Measurements from ENCODE around the gene HBZ. TPM values are rescaled to one million over a fixed set of nuclear protein-coding genes. Genes with fewer than 3 reads are reported as not detected.
"Not testable (repeated sequence)": the region's sequence is repeated elsewhere in the genome, so short reads cannot be mapped to it uniquely, and the experiment has no call there.

Gene HBZ
- total and polyA plus RNA-seq, 7 experiments from 2014 or later, result not detected

- Histone ChIP-seq H3K9me3 (ENCODE audit: control insufficient read depth in 2 of 3, low read length in 3 of 3) (no peaks in the 10 kb centered on the region), H3K27me3 (ENCODE audit: control insufficient read depth in 2 of 2, insufficient read depth in 2 of 2, low read length in 2 of 2) (peaks cover 0 to 20% of the 10 kb centered on the region in 2 donors), H3K36me3 (ENCODE audit: control insufficient read depth in 2 of 3, insufficient read depth in 3 of 3, low read length in 3 of 3) (no peaks in the 10 kb centered on the region), H3K27ac (ENCODE audit: low read depth, low read length) (no peak overlapping the region), H3K4me1 (ENCODE audit: control insufficient read depth in 2 of 2, insufficient read depth in 2 of 2, low read length in 2 of 2) (peaks cover 4 to 8% of the 10 kb centered on the region in 2 donors), H3K4me3 (ENCODE audit: low read length) (no peak overlapping the region)
- H3K36me3 Mint-ChIP-seq, result peaks cover 0 to 4% (median 0%) of the 10 kb centered on the region in 5 donors
- CTCF ChIA-PET, result no interaction called here
- intact Hi-C loops (cut with micrococcal nuclease), result no loop called here
- H3K27me3 Mint-ChIP-seq, result peaks cover 34 to 67% (median 39%) of the 10 kb centered on the region in 5 donors
- peak overlapping the region in 7 of 10 donors; percentile 1 to 77 (median 29) for H3K4me3 Mint-ChIP-seq
- DNase-seq (no peak), ATAC-seq (no peak)
- POLR2A ChIA-PET, result no interaction called here
- peaks cover 4 to 17% (median 9%) of the 10 kb centered on the region in 7 donors for H3K4me1 Mint-ChIP-seq
- H3K27ac Mint-ChIP-seq, result peak overlapping the region in 1 of 9 donors; percentile 15
- peaks cover 0 to 2% (median 0%) of the 10 kb centered on the region in 11 donors for H3K9me3 Mint-ChIP-seq
Observed at GRCh38 chr16:167122-167690, 14.8 kb downstream of the HBZ start.

- ATAC-seq, result no peak
- Mint-ChIP-seq H3K27ac (no peak overlapping the region), H3K9me3 (peaks cover 0 to 2% (median 0%) of the 10 kb centered on the region in 11 donors), H3K4me1 (peaks cover 4 to 17% (median 10%) of the 10 kb centered on the region in 7 donors), H3K27me3 (peaks cover 31 to 63% (median 39%) of the 10 kb centered on the region in 5 donors), H3K4me3 (no peak overlapping the region), H3K36me3 (peaks cover 0 to 4% (median 0%) of the 10 kb centered on the region in 5 donors)
- no peak for DNase-seq
- Histone ChIP-seq H3K4me3 (ENCODE audit: low read length) (no peak overlapping the region), H3K9me3 (ENCODE audit: control insufficient read depth in 2 of 3, low read length in 3 of 3) (no peaks in the 10 kb centered on the region), H3K4me1 (ENCODE audit: control insufficient read depth in 2 of 2, insufficient read depth in 2 of 2, low read length in 2 of 2) (peaks cover 4 to 8% of the 10 kb centered on the region in 2 donors), H3K27me3 (ENCODE audit: control insufficient read depth in 2 of 2, insufficient read depth in 2 of 2, low read length in 2 of 2) (peaks cover 0 to 20% of the 10 kb centered on the region in 2 donors), H3K36me3 (ENCODE audit: control insufficient read depth in 2 of 3, insufficient read depth in 3 of 3, low read length in 3 of 3) (no peaks in the 10 kb centered on the region), H3K27ac (ENCODE audit: low read depth, low read length) (no peak overlapping the region)
- intact Hi-C loops (cut with micrococcal nuclease), result no loop called here
- CTCF ChIA-PET, result no interaction called here
- POLR2A ChIA-PET, result interaction anchor here (0.7 kb wide), 1 partner anchor 1846 kb away, joined by 4 read pairs; no protein-coding TSS in a partner anchor
Observed at GRCh38 chr16:168424-168823, 16.0 kb downstream of the HBZ start.

- no peaks in the 10 kb centered on the region for H3K9me3 ChIP-seq (ENCODE audit: control insufficient read depth in 2 of 3, low read length in 3 of 3)
Observed at GRCh38 chr16:169014-169413, 16.6 kb downstream of the HBZ start.

GRCh38 chr16:170088-170507 lies 17.7 kb downstream of the HBZ start:
- H3K9me3 Mint-ChIP-seq; intact Hi-C loops (cut with micrococcal nuclease); H3K9me3 ChIP-seq (ENCODE audit: control insufficient read depth in 2 of 3, low read length in 3 of 3); H3K4me3 Mint-ChIP-seq; CTCF ChIA-PET; H3K4me3 ChIP-seq (ENCODE audit: low read length); POLR2A ChIA-PET; H3K4me1 ChIP-seq (ENCODE audit: control insufficient read depth in 2 of 2, insufficient read depth in 2 of 2, low read length in 2 of 2); H3K27ac Mint-ChIP-seq; H3K27ac ChIP-seq (ENCODE audit: low read depth, low read length); H3K36me3 Mint-ChIP-seq; H3K36me3 ChIP-seq (ENCODE audit: control insufficient read depth in 2 of 3, insufficient read depth in 3 of 3, low read length in 3 of 3); ATAC-seq; DNase-seq: not testable (repeated sequence)
- H3K27me3 ChIP-seq (ENCODE audit: control insufficient read depth in 2 of 2, insufficient read depth in 2 of 2, low read length in 2 of 2), result peaks cover 0 to 20% of the 10 kb centered on the region in 2 donors
- H3K27me3 Mint-ChIP-seq, result peaks cover 40 to 73% (median 47%) of the 10 kb centered on the region in 5 donors
- peaks cover 4 to 24% (median 17%) of the 10 kb centered on the region in 7 donors for H3K4me1 Mint-ChIP-seq

More at GRCh38 chr16:169014-169413, 16.6 kb downstream of the HBZ start:
- Histone ChIP-seq H3K36me3 (ENCODE audit: control insufficient read depth in 2 of 3, insufficient read depth in 3 of 3, low read length in 3 of 3) (no peaks in the 10 kb centered on the region), H3K4me3 (ENCODE audit: low read length) (no peak overlapping the region), H3K4me1 (ENCODE audit: control insufficient read depth in 2 of 2, insufficient read depth in 2 of 2, low read length in 2 of 2) (peaks cover 4 to 8% of the 10 kb centered on the region in 2 donors), H3K27me3 (ENCODE audit: control insufficient read depth in 2 of 2, insufficient read depth in 2 of 2, low read length in 2 of 2) (peaks cover 0 to 20% of the 10 kb centered on the region in 2 donors), H3K27ac (ENCODE audit: low read depth, low read length) (no peak overlapping the region)
- intact Hi-C loops (cut with micrococcal nuclease), result no loop called here
- Mint-ChIP-seq H3K27ac (peak overlapping the region in 1 of 9 donors; percentile 70), H3K36me3 (peaks cover 0 to 4% (median 0%) of the 10 kb centered on the region in 5 donors), H3K27me3 (peaks cover 31 to 66% (median 39%) of the 10 kb centered on the region in 5 donors), H3K4me3 (no peak overlapping the region), H3K9me3 (peaks cover 0 to 2% (median 0%) of the 10 kb centered on the region in 11 donors), H3K4me1 (peaks cover 4 to 17% (median 11%) of the 10 kb centered on the region in 7 donors)
- ATAC-seq, result no peak
- ChIA-PET POLR2A (no interaction called here), CTCF (no interaction called here)
- DNase-seq, result no peak

DNA sequence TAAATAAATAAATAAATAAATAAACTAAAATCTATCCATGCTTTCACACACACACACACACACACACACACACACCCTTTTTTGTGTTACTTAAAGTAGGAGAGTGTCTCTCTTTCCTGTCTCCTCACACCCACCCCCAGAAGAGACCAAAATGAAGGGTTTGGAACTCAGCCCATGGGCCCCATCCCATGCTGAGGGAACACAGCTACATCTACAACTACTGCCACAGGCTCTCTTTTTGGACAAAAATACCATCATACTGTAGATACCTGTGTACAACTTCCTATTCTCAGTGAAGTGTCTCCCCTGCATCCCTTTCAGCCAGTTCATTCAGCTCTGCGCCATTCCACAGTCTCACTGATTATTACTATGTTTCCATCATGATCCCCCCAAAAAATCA lies 18.3 kb downstream of the HBZ start:
- no peak overlapping the region for H3K27ac Mint-ChIP-seq
- peaks cover 0 to 4% (median 0%) of the 10 kb centered on the region in 5 donors for H3K36me3 Mint-ChIP-seq
- intact Hi-C loops (cut with micrococcal nuclease), result no loop called here
- CTCF ChIA-PET, result interaction anchor here (0.9 kb wide), 1 partner anchor 11 kb away, joined by 4 read pairs; no protein-coding TSS in a partner anchor
- Histone ChIP-seq H3K27ac (ENCODE audit: low read depth, low read length) (no peak overlapping the region), H3K27me3 (ENCODE audit: control insufficient read depth in 2 of 2, insufficient read depth in 2 of 2, low read length in 2 of 2) (peaks cover 0 to 19% of the 10 kb centered on the region in 2 donors), H3K36me3 (ENCODE audit: control insufficient read depth in 2 of 3, insufficient read depth in 3 of 3, low read length in 3 of 3) (no peaks in the 10 kb centered on the region), H3K9me3 (ENCODE audit: control insufficient read depth in 2 of 3, low read length in 3 of 3) (no peaks in the 10 kb centered on the region), H3K4me1 (ENCODE audit: control insufficient read depth in 2 of 2, insufficient read depth in 2 of 2, low read length in 2 of 2) (no peaks in the 10 kb centered on the region), H3K4me3 (ENCODE audit: low read length) (no peak overlapping the region)
- H3K4me3 Mint-ChIP-seq, result peak overlapping the region in 1 of 10 donors; percentile 13
- H3K27me3 Mint-ChIP-seq, result peaks cover 47 to 75% (median 53%) of the 10 kb centered on the region in 5 donors
- H3K9me3 Mint-ChIP-seq, result peaks cover 0 to 2% (median 0%) of the 10 kb centered on the region in 11 donors
- peaks cover 4 to 22% (median 16%) of the 10 kb centered on the region in 7 donors for H3K4me1 Mint-ChIP-seq
- no peak for DNase-seq
- POLR2A ChIA-PET, result no interaction called here
- ATAC-seq, result no peak

DNA sequence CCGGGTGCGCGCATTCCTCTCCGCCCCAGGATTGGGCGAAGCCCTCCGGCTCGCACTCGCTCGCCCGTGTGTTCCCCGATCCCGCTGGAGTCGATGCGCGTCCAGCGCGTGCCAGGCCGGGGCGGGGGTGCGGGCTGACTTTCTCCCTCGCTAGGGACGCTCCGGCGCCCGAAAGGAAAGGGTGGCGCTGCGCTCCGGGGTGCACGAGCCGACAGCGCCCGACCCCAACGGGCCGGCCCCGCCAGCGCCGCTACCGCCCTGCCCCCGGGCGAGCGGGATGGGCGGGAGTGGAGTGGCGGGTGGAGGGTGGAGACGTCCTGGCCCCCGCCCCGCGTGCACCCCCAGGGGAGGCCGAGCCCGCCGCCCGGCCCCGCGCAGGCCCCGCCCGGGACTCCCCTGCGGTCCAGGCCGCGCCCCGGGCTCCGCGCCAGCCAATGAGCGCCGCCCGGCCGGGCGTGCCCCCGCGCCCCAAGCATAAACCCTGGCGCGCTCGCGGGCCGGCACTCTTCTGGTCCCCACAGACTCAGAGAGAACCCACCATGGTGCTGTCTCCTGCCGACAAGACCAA lies 20.0 kb downstream of the HBZ start, which contains the start of gene HBA2:
Gene HBA2 (plus strand): TSS at position 503 of the 568 bp plus-strand sequence. CDS start 37 bp downstream, at position 540.
- H3K27ac ChIP-seq (ENCODE audit: low read depth, low read length); H3K27me3 ChIP-seq (ENCODE audit: control insufficient read depth in 2 of 2, insufficient read depth in 2 of 2, low read length in 2 of 2); DNase-seq; H3K4me3 ChIP-seq (ENCODE audit: low read length); H3K9me3 Mint-ChIP-seq; H3K36me3 ChIP-seq (ENCODE audit: control insufficient read depth in 2 of 3, insufficient read depth in 3 of 3, low read length in 3 of 3); CTCF ChIA-PET; H3K9me3 ChIP-seq (ENCODE audit: control insufficient read depth in 2 of 3, low read length in 3 of 3); H3K36me3 Mint-ChIP-seq; H3K4me1 ChIP-seq (ENCODE audit: control insufficient read depth in 2 of 2, insufficient read depth in 2 of 2, low read length in 2 of 2); intact Hi-C loops (cut with micrococcal nuclease); POLR2A ChIA-PET: not testable (repeated sequence)
- peak; percentile 24 for ATAC-seq
- Mint-ChIP-seq H3K4me1 (peaks cover 0 to 17% (median 12%) of the 10 kb centered on the region in 7 donors), H3K4me3 (peak within 1 kb of the TSS in 7 of 10 donors; percentile 29 to 77 (median 35)), H3K27ac (peak within 1 kb of the TSS in 1 of 9 donors; percentile 38), H3K27me3 (peaks cover 46 to 73% (median 48%) of the 10 kb centered on the region in 5 donors)
